Upper lobe of left lung (tissue), 6 donors: Measurements from ENCODE around the gene CHADL. TPM values are rescaled to one million over a fixed set of nuclear protein-coding genes. Genes with fewer than 3 reads are reported as not detected.

ENCODE experiments used
- ATAC-seq, 2 donors: fragments of 200-7000 bp; cut with Tn5 transposase; one replicate each; pipeline ENCODE4 v1.9.1; 2022; ENCODE audit warnings: mild to moderate bottlenecking in 2 of 2, moderate library complexity in 2 of 2; ENCODE audit not compliant: low FRiP score in 2 of 2
- DNase-seq, 2 donors: peaks; one replicate each; pipeline ENCODE4 v3.0.0-alpha.2; 2019 to 2020
- H3K27ac ChIP-seq, 4 donors: fragments of 200-600 bp; sonication (generic); one replicate each; pipeline ENCODE4 v1.5.1; 2016 to 2019
- H3K27me3 ChIP-seq, 4 donors: fragments of 200-600 bp; sonication (generic); one replicate each; pipeline ENCODE4 v1.5.1; 2017 to 2019
- H3K36me3 ChIP-seq, 4 donors: fragments of 200-600 bp; sonication (generic); one replicate each; pipeline ENCODE4 v1.5.1; 2016 to 2019
- H3K4me1 ChIP-seq, 4 donors: fragments of 200-600 bp; sonication (generic); one replicate each; pipeline ENCODE4 v1.5.1; 2018 to 2019
- H3K4me3 ChIP-seq, 4 donors: fragments of 200-600 bp; sonication (generic); one replicate each; pipeline ENCODE4 v1.5.1; 2017 to 2019; ENCODE audit warnings: mild to moderate bottlenecking in 2 of 4, moderate library complexity in 1 of 4
- H3K9me3 ChIP-seq, 4 donors: fragments of 200-600 bp; sonication (generic); one replicate each; pipeline ENCODE4 v1.5.1; 2018 to 2019
- CTCF ChIP-seq, 6 experiments: fragments of 450-650 bp in 4 of 6; fragments of 200-600 bp in 2 of 6; sonication (generic) in 2 of 6; IDR thresholded peaks; one replicate each; pipeline ENCODE4 v1.5.1; 2016 to 2019; ENCODE audit warnings: antibody characterized with exemption in 6 of 6
- EP300 ChIP-seq, 4 donors: sonication (generic); formaldehyde crosslinking; IDR thresholded peaks; one replicate each; pipeline ENCODE4 v1.5.1; 2017; ENCODE audit warnings: antibody characterized with exemption in 4 of 4, control low read depth in 2 of 4
- POLR2A ChIP-seq, 4 donors: fragments of 450-650 bp; IDR thresholded peaks; one replicate each; pipeline ENCODE4 v1.5.1; 2016 to 2017; ENCODE audit warnings: antibody characterized with exemption in 4 of 4, mild to moderate bottlenecking in 2 of 4
- POLR2AphosphoS5 ChIP-seq, 2 donors: sonication (generic); formaldehyde crosslinking; IDR thresholded peaks; one replicate each; pipeline ENCODE4 v1.5.1; 2017; ENCODE audit warnings: antibody characterized with exemption in 2 of 2
- WGBS, 2 donors: methylation state at CpG; one replicate each; pipeline ENCODE4 v1.1.5; 2017 to 2018; 5-methylcytosine and 5-hydroxymethylcytosine counted together
- total RNA-seq, 6 donors: library from RNA; depleted of rRNA in 4 of 6; stranded (reverse); fragments of >200 nt in 4 of 6; gene quantifications; one replicate each; pipeline versions ENCODE4 v1.1.0 to v1.2.1, GENCODE V29; 2016 to 2021
- donor health status: DM: no; HTN: no; CAD: no; lungs with moderate emphysema.
- donor health status: DM: no; HTN: yes; CAD: no; lungs with severe emphysema.

The CHADL gene
- total RNA-seq, 6 donors from 2014 or later = 2.0 to 12.6 (median 4.4) TPM

- no peak for DNase-seq
- Histone ChIP-seq H3K4me3 (no peak overlapping the region), H3K4me1 (no peaks in the 10 kb centered on the region), H3K9me3 (no peaks in the 10 kb centered on the region), H3K27ac (no peak overlapping the region), H3K36me3 (peaks cover 14 to 77% (median 70%) of the 10 kb centered on the region in 4 donors), H3K27me3 (no peaks in the 10 kb centered on the region)
- ATAC-seq = no peak
- WGBS, 2 donors = 88 to 100% methylated on average over 5 to 6 of the region's 7 CpGs
- no peak for TF ChIP-seq POLR2AphosphoS5 (IDR thresholded peaks at IDR 0.05)
- TF ChIP-seq CTCF (IDR thresholded peaks at IDR 0.05) = no peak
- TF ChIP-seq POLR2A (IDR thresholded peaks at IDR 0.05) = no peak
- TF ChIP-seq EP300 (IDR thresholded peaks at IDR 0.05) = no peak
These were observed 7.0 kb upstream of the CHADL start for GRCh38 chr22:41247703-41248102.

GRCh38 chr22:41245917-41246499 lies 5.3 kb upstream of the CHADL start:
- ATAC-seq (no peak), DNase-seq (peak in 1 of 2 donors; percentile 70)
- no peaks in the 10 kb centered on the region for H3K4me1 ChIP-seq
- TF ChIP-seq CTCF (IDR thresholded peaks at IDR 0.05) (no peak), POLR2AphosphoS5 (IDR thresholded peaks at IDR 0.05) (no peak), POLR2A (IDR thresholded peaks at IDR 0.05) (no peak), EP300 (IDR thresholded peaks at IDR 0.05) (no peak)
- H3K9me3 ChIP-seq = no peaks in the 10 kb centered on the region
- no peak overlapping the region for H3K27ac ChIP-seq
- H3K36me3 ChIP-seq = peaks cover 12 to 60% (median 53%) of the 10 kb centered on the region in 4 donors
- 90% methylated on average over 18 of the region's 21 CpGs; no CpG with 5 or more reads in 1 of the 2 donors for WGBS, 2 donors
- H3K4me3 ChIP-seq = no peak overlapping the region
- no peaks in the 10 kb centered on the region for H3K27me3 ChIP-seq

- Histone ChIP-seq H3K27me3 (no peaks in the 10 kb centered on the region), H3K36me3 (peaks cover 0 to 33% (median 26%) of the 10 kb centered on the region in 4 donors), H3K4me3 (no peak overlapping the region), H3K4me1 (peaks cover 0 to 5% (median 2%) of the 10 kb centered on the region in 4 donors), H3K27ac (no peak overlapping the region), H3K9me3 (no peaks in the 10 kb centered on the region)
- TF ChIP-seq CTCF (IDR thresholded peaks at IDR 0.05) (no peak), POLR2AphosphoS5 (IDR thresholded peaks at IDR 0.05) (no peak), POLR2A (IDR thresholded peaks at IDR 0.05) (no peak), EP300 (IDR thresholded peaks at IDR 0.05) (no peak)
- no peak for DNase-seq
- 89 to 93% methylated on average over 6 of the region's 6 CpGs for WGBS, 2 donors
- no peak for ATAC-seq
These were observed 2.6 kb upstream of the CHADL start for GRCh38 chr22:41243361-41243760.

- DNase-seq (no peak), ATAC-seq (no peak)
- H3K4me3 ChIP-seq = no peak overlapping the region
- H3K9me3 ChIP-seq = no peaks in the 10 kb centered on the region
- WGBS, 2 donors = 94 to 96% methylated on average over 18 of the region's 18 CpGs
- H3K36me3 ChIP-seq = peaks cover 0 to 25% (median 18%) of the 10 kb centered on the region in 4 donors
- H3K27ac ChIP-seq = no peak overlapping the region
- TF ChIP-seq EP300 (IDR thresholded peaks at IDR 0.05) (no peak), POLR2AphosphoS5 (IDR thresholded peaks at IDR 0.05) (no peak), POLR2A (IDR thresholded peaks at IDR 0.05) (no peak), CTCF (IDR thresholded peaks at IDR 0.05) (no peak)
- H3K4me1 ChIP-seq = peaks cover 5 to 13% (median 7%) of the 10 kb centered on the region in 4 donors
- H3K27me3 ChIP-seq = no peaks in the 10 kb centered on the region
These were observed 1.8 kb upstream of the CHADL start for GRCh38 chr22:41242396-41243117.
